Dendritic cell treated with granulocyte-macrophage colony-stimulating factor and Interleukin-4, amounts not matched to agents 40 ng/mL and 50 ng/mL, for 4 days (primary cell): ENCODE data around the gene FBLN1.
"Not testable (repeated sequence)": the region's sequence is repeated elsewhere in the genome, so short reads cannot be mapped to it uniquely, and the experiment has no call there.

Experiments used
- H3K27ac Mint-ChIP-seq: one replicate; pipeline ENCODE4 v1.8.0; 2022; ENCODE audit warnings: mild to moderate bottlenecking, mixed read lengths
- H3K27me3 Mint-ChIP-seq: one replicate; pipeline ENCODE4 v1.8.0; 2022; ENCODE audit warnings: mild to moderate bottlenecking, mixed read lengths
- H3K36me3 Mint-ChIP-seq: one replicate; pipeline ENCODE4 v1.8.0; 2022; ENCODE audit warnings: low read depth, mixed read lengths
- H3K4me1 Mint-ChIP-seq: one replicate; pipeline ENCODE4 v1.8.0; 2022; ENCODE audit warnings: low read depth, mixed read lengths
- H3K4me3 Mint-ChIP-seq: one replicate; pipeline ENCODE4 v1.8.0; 2022; ENCODE audit warnings: mild to moderate bottlenecking, moderate library complexity, mixed read lengths
- H3K9me3 Mint-ChIP-seq: one replicate; pipeline ENCODE4 v1.8.0; 2022; ENCODE audit warnings: mixed read lengths
- intact Hi-C: fragments of 100-400 bp; cut with micrococcal nuclease; formaldehyde crosslinking; loops from one replicate; pipeline ENCODE4 v1.15.0; 2022

The FBLN1 gene

GRCh38 chr22:45533703-45534102, 31.0 kb downstream of the FBLN1 start:
- Mint-ChIP-seq H3K4me1 (no peaks in the 10 kb centered on the region), H3K9me3 (no peaks in the 10 kb centered on the region), H3K27ac (no peak overlapping the region), H3K27me3 (peaks cover 13% of the 10 kb centered on the region), H3K4me3 (no peak overlapping the region), H3K36me3 (no peaks in the 10 kb centered on the region)
- intact Hi-C loops = no loop called here

- intact Hi-C loops = no loop called here
- Mint-ChIP-seq H3K4me3 (no peak overlapping the region), H3K9me3 (no peaks in the 10 kb centered on the region), H3K4me1 (no peaks in the 10 kb centered on the region), H3K27me3 (peaks cover 18% of the 10 kb centered on the region), H3K36me3 (no peaks in the 10 kb centered on the region), H3K27ac (no peak overlapping the region)
These were observed 31.9 kb downstream of the FBLN1 start for GRCh38 chr22:45534339-45535192.

DNA sequence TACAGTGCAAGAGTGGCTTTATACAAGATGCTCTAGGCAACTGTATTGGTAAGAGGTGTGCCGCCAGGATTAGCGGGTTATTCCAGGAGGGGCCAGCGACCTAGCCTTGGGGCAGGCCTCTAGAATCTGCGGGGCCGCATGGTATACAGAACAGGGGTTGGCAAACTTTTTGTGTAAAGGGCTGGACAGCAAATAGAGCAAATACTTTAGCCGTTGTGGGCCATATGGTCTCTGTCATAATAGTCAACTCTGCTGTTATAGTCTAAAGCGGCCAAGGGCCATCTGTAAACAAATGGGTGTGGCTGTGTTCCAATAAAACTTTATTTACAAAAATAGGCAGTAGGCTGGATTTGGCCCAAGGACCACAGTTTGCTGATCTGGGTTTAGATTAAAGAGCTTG, 32.6 kb downstream of the FBLN1 start:
- no peaks in the 10 kb centered on the region for H3K9me3 Mint-ChIP-seq
- intact Hi-C loops = no loop called here
- no peaks in the 10 kb centered on the region for H3K36me3 Mint-ChIP-seq
- no peak overlapping the region for H3K4me3 Mint-ChIP-seq
- H3K27me3 Mint-ChIP-seq = peaks cover 19% of the 10 kb centered on the region
- H3K4me1 Mint-ChIP-seq = no peaks in the 10 kb centered on the region
- H3K27ac Mint-ChIP-seq = no peak overlapping the region

GRCh38 chr22:45535835-45536234, 33.2 kb downstream of the FBLN1 start:
- H3K27ac Mint-ChIP-seq, H3K4me3 Mint-ChIP-seq, intact Hi-C loops, H3K4me1 Mint-ChIP-seq, H3K9me3 Mint-ChIP-seq, H3K36me3 Mint-ChIP-seq: not testable (repeated sequence)
- peaks cover 22% of the 10 kb centered on the region for H3K27me3 Mint-ChIP-seq

DNA sequence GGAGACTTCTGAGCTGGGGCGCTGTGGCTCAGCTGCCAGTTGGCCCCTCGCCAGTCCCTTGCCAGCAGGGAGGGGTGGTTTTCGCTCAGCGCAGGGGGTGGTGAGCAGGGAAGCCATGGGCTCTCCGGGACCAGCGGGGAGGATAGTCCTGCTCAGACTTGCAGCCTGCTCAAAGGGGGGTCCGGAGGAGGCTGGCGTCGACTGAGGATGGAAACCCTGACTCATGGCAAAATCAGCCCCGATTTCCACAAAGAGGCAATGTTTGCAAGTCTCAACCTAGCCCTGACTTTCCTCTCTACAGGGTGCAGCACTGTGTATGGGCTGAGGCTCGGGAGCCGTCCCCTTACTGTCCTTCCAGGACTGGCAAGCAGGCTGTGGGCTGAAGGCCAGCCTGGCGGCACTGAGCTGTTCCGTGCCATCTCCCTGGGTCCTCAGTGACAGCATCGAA, 35.1 kb downstream of the FBLN1 start:
- Mint-ChIP-seq H3K4me3 (no peak overlapping the region), H3K9me3 (no peaks in the 10 kb centered on the region), H3K4me1 (no peaks in the 10 kb centered on the region), H3K27me3 (peaks cover 29% of the 10 kb centered on the region), H3K36me3 (no peaks in the 10 kb centered on the region), H3K27ac (no peak overlapping the region)
- intact Hi-C loops = no loop called here

DNA sequence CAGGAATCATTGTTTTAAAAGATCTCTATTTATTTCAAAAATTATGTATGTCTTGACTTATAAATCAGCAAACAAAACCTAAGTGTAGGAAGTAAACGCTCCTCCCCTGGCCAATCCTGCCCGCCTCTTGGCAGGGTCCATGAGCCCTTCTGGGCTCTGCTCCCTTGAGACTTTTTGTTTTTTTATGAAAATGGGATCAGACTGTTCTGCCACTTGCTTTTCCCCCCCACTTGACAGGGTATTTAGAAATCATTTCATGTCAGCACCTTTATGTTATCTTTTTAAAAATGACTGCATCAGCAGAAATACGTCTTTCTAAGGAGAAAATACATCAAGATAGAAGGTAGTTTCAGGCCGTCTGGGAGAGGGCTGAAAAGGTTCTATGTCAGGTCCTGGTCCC, 35.6 kb downstream of the FBLN1 start:
- Mint-ChIP-seq H3K9me3 (no peaks in the 10 kb centered on the region), H3K27me3 (peaks cover 33% of the 10 kb centered on the region), H3K4me1 (no peaks in the 10 kb centered on the region), H3K36me3 (no peaks in the 10 kb centered on the region), H3K4me3 (no peak overlapping the region), H3K27ac (no peak overlapping the region)
- intact Hi-C loops = no loop called here

DNA sequence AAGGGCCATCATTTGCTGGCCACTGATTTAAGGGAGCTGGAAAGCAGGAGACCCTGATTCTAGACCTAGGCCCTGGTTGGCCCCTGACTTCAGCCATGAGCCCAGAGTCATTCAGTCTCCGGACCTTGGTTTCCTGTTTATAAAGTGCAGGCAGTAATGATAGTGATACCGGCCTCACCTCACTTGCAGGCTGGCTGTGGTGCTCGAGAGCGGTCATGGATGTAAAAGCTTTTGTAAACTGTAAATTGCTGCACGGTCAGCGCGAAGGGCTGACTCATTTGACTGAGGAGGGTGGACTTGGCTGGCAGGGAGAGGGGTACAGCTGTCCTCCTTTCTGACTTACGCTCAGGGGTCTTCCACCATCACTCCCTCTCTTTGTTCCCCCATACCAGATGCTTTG, 37.4 kb downstream of the FBLN1 start:
- H3K36me3 Mint-ChIP-seq = no peaks in the 10 kb centered on the region
- H3K4me3 Mint-ChIP-seq = no peak overlapping the region
- H3K4me1 Mint-ChIP-seq = peaks cover 5% of the 10 kb centered on the region
- no peak overlapping the region for H3K27ac Mint-ChIP-seq
- H3K27me3 Mint-ChIP-seq = peaks cover 30% of the 10 kb centered on the region
- no peaks in the 10 kb centered on the region for H3K9me3 Mint-ChIP-seq
- intact Hi-C loops = no loop called here

DNA sequence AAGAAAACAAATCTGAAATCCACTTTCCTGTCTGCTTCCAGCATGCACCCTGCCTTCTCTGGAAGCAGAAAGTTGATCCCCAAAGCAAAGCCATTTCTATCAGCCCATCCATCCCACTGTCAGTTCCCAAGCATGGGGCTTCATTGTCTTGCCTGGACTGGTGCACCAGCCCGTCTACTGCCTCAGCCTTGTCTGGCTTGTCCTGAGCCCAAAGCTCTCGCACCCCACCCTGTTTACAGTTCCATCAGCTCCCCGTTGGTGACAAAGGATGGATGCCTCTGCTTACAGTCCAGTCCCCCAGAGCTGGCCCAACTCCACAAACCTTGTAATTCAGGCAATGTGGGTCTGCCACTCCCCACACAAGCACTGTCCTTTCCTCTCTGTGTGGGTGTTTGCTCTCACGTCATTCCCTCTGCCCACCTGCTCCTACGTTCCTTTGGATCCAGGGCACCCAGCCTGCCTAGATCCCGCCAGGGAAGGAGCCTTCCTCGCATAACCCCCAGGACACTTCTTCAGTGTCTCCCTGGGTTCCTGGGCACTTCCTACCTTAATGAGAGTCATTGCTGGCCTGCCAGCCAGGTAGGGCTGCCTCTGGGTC, 38.8 kb downstream of the FBLN1 start:
- Mint-ChIP-seq H3K27me3 (peaks cover 34% of the 10 kb centered on the region), H3K36me3 (no peaks in the 10 kb centered on the region), H3K4me3 (no peak overlapping the region), H3K4me1 (peaks cover 5% of the 10 kb centered on the region), H3K27ac (no peak overlapping the region), H3K9me3 (no peaks in the 10 kb centered on the region)
- intact Hi-C loops = no loop called here

DNA sequence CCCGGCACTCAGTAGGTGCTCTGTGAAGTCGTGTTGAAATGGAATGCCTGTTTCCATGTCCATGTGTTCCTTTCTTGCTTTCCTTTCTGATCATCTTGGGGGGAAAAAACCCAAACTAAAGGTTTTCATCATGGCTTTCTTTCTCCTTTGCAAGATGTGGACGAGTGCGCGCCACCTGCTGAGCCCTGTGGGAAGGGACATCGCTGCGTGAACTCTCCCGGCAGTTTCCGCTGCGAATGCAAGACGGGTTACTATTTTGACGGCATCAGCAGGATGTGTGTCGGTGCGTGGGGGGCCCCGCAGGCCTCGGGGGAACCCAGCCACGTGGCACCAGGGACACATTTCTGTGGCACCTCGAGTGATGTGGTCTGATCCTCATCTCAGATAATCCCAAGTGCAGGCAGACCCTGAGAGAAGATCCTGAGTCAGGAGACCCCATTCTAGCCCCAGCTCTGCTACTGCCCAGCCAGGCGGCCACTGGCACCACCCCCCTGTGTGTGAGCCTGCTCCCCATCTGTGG, 39.4 kb downstream of the FBLN1 start:
- Mint-ChIP-seq H3K27ac (no peak overlapping the region), H3K4me3 (no peak overlapping the region), H3K9me3 (no peaks in the 10 kb centered on the region), H3K27me3 (peaks cover 39% of the 10 kb centered on the region), H3K4me1 (peaks cover 5% of the 10 kb centered on the region), H3K36me3 (no peaks in the 10 kb centered on the region)
- intact Hi-C loops = no loop called here

DNA sequence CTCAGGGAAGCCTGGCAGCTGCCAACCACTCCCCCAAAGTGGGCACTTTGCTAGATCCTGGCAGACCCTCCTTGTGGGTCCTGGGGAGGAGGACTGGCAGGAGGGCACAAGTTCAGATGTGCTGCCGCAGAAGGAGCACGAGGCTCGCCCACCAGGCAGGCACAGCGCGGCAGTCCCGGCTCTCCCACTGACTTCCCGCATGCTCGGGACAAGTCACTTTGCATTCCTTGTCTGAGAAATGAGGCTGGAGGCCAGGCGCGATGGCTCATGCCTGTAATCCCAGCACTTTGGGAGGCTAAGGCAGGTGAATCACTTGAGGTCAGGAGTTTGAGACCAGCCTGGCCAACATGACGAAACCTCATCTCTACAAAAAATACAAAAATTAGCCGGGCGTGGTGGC, 40.1 kb downstream of the FBLN1 start:
- H3K36me3 Mint-ChIP-seq, H3K4me3 Mint-ChIP-seq, H3K9me3 Mint-ChIP-seq, H3K4me1 Mint-ChIP-seq, H3K27ac Mint-ChIP-seq, intact Hi-C loops: not testable (repeated sequence)
- peaks cover 37% of the 10 kb centered on the region for H3K27me3 Mint-ChIP-seq

GRCh38 chr22:45543243-45543642, 40.6 kb downstream of the FBLN1 start:
- Mint-ChIP-seq H3K36me3 (no peaks in the 10 kb centered on the region), H3K9me3 (no peaks in the 10 kb centered on the region), H3K27ac (no peak overlapping the region), H3K4me3 (no peak overlapping the region), H3K27me3 (peaks cover 33% of the 10 kb centered on the region), H3K4me1 (peaks cover 5% of the 10 kb centered on the region)
- intact Hi-C loops = no loop called here

DNA sequence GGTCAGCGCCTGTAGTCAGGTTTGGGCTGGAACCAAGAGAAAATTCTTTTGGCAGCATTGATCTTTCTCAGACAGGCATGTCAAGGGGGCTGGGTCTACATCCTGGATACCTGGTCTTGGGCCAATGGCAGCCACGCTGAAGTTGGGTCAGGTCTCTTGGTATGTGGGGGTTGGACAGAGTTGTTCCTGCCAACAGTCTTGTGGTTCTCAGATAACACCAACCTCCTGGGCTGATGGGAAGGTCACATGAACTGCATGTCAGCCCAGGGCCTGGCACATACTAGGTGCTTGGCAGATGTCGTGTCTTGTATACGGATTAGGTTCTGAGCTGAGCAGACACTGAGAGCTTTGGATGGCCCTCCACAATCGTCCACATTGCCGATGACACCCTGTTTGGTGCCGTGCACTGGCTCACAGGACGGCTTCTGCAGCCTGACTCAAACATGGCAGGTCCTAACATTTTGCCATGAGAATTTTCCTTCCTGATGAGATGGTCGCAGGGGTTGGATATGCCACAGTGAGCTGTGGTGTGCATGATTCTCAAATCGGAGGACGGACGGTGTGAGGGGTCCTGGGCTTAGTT, 42.0 kb downstream of the FBLN1 start:
- H3K4me1 Mint-ChIP-seq = peaks cover 5% of the 10 kb centered on the region
- no peaks in the 10 kb centered on the region for H3K9me3 Mint-ChIP-seq
- no peak overlapping the region for H3K4me3 Mint-ChIP-seq
- no peaks in the 10 kb centered on the region for H3K36me3 Mint-ChIP-seq
- intact Hi-C loops = no loop called here
- peaks cover 32% of the 10 kb centered on the region for H3K27me3 Mint-ChIP-seq
- no peak overlapping the region for H3K27ac Mint-ChIP-seq

GRCh38 chr22:45546333-45547015, 43.8 kb downstream of the FBLN1 start:
- H3K4me3 Mint-ChIP-seq = no peak overlapping the region
- H3K9me3 Mint-ChIP-seq = no peaks in the 10 kb centered on the region
- peaks cover 5% of the 10 kb centered on the region for H3K4me1 Mint-ChIP-seq
- H3K36me3 Mint-ChIP-seq = no peaks in the 10 kb centered on the region
- no peak overlapping the region for H3K27ac Mint-ChIP-seq
- H3K27me3 Mint-ChIP-seq = peaks cover 40% of the 10 kb centered on the region
- intact Hi-C loops = no loop called here

- Mint-ChIP-seq H3K4me3 (no peak overlapping the region), H3K27me3 (peaks cover 39% of the 10 kb centered on the region), H3K36me3 (no peaks in the 10 kb centered on the region), H3K4me1 (peaks cover 10% of the 10 kb centered on the region), H3K27ac (no peak overlapping the region), H3K9me3 (no peaks in the 10 kb centered on the region)
- intact Hi-C loops = no loop called here
These were observed 44.3 kb downstream of the FBLN1 start for GRCh38 chr22:45547016-45547345.
